GM19099 (cell line): Measurements from ENCODE around the gene CLCNKA.

Experiments used
- POLR2A ChIP-seq: IDR thresholded peaks from 3 replicates; pipeline ENCODE4 v1.6.1; 2011; ENCODE audit warnings: low read depth; ENCODE audit not compliant: insufficient read length; ENCODE audit errors: extremely low read depth

CLCNKA gene

DNA sequence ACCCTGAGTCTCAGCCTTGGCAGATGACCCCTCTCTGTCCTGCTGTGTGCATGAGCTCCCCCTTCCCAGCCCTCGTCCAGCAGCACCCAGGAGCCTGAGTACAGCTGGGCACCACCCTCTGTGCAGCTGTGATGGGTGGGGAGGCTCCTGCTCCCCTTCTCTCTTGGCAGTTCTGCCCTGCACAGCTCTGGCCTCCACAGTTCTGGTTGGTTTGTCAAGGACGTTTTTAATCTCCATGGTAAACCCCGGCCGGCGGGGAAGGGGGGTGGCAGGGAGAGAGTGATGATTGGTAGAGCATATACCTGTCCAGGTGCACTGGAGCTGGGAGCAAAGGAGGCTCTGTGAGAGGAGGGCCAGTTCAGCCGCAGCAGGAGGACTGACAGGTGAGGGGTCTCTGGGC lies at the start of gene CLCNKA:
CLCNKA (plus strand) TSS at position 356 of the 400 bp plus-strand sequence. CDS start 584 bp downstream, outside the sequence.
- no peak for TF ChIP-seq POLR2A

DNA sequence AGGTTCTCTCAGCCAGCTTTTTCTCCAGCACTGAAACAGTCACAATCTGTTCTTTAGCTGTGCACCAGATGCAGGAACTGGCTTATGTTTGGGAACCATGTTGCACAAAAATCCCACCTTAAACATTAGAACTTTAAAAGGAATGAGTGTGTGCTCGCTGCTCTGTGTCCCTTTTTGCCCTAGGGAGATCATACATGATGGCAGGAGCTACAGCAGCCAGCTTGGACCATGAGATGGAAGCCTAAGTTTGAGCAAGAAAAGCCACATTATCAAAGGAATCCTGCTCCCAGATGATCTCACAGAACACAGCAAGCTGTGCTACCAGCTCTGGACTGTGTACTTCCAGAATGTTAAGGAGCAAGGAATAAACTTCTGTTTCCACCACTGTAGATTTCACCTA lies 49.4 kb upstream of the CLCNKA start:
- TF ChIP-seq POLR2A = no peak

GRCh38 chr1:15973772-15974171 lies 48.1 kb upstream of the CLCNKA start:
- TF ChIP-seq POLR2A = no peak

- no peak for TF ChIP-seq POLR2A
Observed at GRCh38 chr1:15974855-15975254, 47.0 kb upstream of the CLCNKA start.

DNA sequence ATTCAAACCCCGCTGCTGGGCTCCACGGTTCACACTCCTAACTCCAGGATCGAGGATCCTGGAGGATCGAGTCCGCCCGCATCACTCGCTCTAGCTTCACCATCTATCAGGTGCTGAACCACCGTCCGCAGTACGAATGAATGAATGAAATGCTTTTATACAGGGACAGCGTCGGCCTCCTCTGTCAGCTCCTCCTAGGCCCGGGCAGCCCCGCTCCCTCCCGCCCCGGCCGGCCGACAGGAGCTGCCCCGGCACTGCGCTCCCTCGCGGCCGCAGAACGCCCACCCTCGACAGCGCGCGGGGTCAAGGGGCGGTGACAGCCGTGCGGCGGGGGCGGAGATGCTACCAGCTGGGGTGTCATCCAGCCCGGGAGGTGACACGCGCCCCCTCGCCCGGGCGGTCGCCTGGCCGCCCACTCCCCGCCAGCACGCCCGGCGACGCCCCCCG lies 46.5 kb upstream of the CLCNKA start:
- TF ChIP-seq POLR2A = no peak

- peak; percentile 73 for TF ChIP-seq POLR2A
Observed at GRCh38 chr1:15975805-15976680, 45.8 kb upstream of the CLCNKA start, which contains the start of gene ZBTB17. Gene ZBTB17, minus strand, starts transcription at chr1:15976101. Its CDS starts 27,606 bp downstream, at chr1:15948495.

DNA sequence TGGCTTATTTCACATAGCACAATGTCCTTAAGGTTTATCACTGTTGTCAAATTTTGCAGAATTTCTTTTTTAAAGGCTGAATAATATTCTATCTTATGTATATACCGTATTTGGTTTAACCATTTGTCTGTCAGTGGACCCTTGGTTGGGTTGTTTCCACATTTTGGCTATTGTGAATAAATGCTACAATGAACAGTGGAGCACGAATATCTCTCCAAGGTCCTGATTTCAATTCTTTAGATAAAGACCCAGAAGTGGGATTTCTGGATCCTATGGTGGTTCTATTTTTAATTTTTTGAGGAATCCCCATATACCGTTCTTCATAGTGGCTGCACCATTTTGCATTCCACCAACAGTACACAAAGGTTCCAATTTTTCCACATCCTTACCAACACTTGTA lies 40.2 kb upstream of the CLCNKA start:
- no peak for TF ChIP-seq POLR2A

- TF ChIP-seq POLR2A = no peak
Observed at GRCh38 chr1:15983275-15983674, 38.6 kb upstream of the CLCNKA start.

DNA sequence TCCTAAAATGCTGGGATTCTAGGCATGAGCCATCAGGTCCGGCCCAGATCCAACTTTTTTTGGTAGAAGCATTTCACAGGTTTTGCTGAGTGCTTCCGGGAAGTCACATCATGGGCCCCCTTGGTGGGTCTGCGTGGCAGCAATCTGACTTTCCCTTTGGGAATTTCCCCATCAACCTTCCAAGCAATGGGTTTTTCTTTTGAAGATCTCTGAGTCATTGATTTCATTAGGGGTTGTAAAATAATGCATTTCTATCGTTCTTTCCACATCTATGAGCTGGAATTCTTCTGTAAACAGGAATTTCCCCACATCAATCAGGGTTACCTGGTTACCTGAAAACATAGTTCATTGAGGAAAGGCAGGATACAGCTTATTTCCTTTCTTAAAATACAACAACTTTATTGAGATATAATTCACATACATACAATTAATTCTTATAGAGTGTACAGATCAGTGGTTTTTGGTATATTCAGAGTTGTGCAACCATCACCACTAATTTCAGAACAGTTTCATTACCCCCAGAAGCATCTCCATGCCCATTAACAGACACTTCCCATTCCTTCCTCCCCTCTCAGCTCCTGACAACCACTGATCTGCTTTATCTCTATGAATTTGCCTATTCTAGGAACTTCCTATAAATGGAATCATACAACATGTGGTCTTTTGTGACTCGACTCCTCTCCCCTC lies 36.1 kb upstream of the CLCNKA start:
- TF ChIP-seq POLR2A = no peak

DNA sequence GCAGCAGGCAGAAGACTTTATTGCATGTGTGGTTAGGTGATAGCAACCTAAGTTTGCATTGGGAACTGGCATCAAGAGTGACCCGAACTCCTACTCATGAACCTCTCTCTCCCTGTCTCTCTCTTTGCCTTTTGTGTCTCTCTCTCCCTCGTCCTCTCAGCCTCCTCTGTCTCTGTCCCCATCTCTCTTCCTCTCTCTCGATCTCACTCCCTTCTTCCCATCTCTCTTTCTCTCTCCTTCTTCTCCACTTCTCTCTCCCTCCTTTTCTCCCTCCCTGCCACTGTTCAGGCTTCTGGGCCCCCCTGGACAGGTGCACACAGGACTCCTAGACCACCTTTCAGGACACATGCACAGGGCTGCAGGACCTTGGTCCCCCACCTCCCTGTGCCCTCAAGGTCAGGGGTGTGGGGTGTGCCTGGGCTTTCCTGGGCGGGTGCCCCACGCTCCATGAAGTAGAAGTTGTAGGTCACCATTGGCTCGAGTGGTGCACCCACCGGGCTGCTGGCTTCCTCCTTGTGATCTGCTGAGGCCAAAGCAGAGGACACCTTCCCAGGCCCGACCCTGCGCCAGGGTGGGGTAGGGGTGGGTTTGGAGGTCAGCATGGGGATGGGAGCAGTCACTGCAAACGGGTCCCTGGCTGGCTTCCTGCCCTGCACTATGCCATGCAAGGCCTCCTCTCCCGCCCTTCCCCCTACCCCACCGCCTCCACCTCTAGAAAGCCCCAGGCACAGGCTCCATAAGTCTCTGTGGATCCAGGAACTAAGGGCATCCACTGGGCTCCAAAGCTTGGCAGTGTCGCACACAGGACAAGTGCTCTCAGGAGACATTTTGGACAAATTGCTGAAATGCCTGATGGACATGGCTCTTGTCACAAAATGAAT lies 32.7 kb upstream of the CLCNKA start:
- TF ChIP-seq POLR2A = no peak

- TF ChIP-seq POLR2A = no peak
Observed at GRCh38 chr1:15989776-15990175, 32.1 kb upstream of the CLCNKA start.

DNA sequence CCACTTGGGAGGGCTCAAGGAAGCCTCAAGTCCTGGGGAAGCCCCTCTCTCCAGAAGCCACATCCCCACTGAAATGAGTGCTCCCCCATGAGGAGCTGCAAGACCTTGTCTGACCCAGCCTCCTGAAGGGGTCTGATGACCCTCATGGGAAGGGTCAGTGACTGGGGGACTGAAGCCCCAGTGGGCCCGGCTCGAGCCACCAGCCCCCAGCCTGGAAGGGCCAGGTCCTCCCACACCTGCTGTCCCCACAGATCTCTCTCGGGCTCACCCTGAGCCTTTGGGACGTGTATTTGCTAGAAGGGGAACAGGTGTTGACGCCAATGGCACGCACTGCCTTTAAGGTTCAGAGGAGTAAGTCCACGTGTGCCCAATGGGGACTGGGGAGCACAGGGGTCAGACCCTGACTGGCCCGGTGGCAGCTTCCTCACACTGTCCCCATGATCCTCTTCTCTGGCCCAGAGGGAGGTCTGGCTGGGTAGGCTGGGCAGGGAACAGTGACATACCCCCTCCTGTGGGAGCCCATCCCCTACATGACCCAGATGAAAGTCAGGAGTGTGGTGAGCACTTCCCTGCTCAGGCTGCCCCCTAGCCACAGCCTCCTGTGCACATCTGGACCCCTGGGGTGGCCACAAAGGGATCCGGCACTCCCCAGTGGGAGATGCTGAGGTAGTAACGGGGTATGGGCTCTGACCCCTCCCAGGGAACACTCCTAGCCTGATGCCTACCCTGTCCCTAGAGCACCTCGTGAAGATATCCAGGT lies 30.2 kb upstream of the CLCNKA start:
- no peak for TF ChIP-seq POLR2A

DNA sequence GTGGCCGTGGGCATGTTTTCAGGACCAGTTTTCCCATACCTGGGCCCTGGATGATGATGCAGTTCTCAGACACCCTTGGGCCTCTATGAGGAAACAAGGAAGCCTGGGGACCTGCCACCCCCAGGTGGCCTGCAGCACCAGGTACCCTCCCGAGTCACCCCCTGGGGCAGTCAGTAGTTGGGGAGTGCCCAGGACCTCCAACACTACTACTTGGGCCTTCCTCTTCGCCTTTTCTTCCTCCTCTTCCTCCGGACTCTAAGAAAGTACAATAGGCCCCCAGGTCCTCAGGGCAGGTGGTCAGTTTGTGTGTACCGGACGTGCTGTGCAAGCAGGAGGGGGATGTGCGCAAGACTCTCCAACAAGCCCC lies 29.7 kb upstream of the CLCNKA start:
- no peak for TF ChIP-seq POLR2A
